Stimulated activated CD8-positive, alpha-beta memory T cell treated with anti-CD3 and anti-CD28 coated beads, Interleukin-2, amount 100 ng/mL, for 1 hour (primary cell): ENCODE results near the gene SDR9C7.

Experiments used
- DNase-seq, 2 donors: peaks; one replicate each; pipeline ENCODE4 v3.0.0-alpha.2; 2020; ENCODE audit warnings: low read depth in 2 of 2

Gene SDR9C7

DNA sequence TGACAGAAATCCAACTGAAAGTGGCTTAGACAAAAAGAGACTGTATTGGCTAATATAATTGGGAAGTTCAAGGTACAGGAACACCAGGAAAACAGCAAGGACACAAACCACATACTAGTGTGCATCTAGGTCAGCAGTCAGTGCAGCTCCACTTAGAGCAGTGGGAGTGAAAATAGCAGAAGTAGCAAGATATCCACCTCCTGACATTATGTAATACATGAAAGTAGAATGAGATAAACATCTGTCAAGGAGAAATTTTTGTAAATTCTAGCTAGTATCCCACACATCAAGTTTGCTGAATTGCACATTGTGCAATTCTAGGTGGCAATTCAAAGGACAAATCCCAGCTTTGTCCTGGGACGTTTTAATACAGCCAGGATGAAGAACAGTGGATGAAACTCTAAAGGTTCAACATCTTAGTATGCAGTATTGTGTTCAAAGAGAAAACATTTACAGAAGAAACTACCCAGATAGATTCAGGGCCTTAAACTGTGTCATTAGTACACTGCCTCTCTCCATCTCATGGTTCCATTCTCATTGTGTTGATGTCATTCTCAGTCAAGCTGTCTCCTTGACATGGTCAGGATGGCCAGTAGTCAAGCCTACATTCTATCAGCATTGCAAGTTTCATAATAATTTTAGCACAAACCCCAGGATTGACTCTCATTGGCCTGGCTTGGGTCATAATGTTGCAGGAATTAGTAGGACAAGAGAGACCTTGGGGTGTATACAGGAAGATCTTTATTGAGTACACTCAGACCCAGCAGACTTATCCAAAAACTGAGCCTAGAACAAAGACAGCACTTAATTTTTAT lies 56.8 kb downstream of the SDR9C7 start:
- DNase-seq: no peak

DNA sequence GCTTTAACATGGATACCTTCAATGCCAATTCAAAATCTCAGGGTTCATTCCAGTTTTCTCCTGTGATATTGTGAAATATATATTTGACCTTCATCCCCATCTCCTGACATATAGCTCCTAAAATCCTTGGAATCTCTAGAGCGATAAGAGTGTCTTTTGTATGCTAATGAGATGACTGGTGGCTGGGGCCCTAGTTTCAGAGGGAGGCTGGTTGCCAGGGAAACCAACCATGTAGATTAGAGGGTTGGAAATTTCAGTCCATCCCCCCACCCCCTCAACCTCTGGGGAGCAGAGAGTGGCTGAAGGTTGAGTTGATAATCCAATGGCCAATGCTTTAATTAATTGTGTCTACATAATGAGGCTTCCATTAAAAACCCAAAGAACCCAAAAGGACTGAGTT lies 59.4 kb downstream of the SDR9C7 start:
- DNase-seq: no peak

DNA sequence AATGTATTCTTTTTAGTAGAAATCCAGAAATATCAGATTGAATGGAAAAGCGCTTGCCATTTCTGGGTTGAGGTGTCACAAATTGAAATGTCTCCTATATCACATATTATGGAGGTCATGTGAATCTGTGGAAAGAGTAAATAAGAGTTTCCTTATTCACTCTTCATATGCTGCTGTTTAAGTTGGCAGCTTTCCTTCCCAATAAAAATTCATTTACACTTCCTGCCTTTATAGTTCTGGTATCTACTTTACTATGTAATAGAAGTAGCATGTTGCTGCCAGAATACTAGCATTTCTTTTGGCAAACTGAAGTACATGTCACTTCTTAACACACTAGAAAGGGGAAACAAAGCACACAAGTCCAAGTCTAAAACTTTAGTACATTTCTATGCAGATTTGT lies 60.8 kb downstream of the SDR9C7 start:
- no peak for DNase-seq
